Large intestine (tissue), 3 donors: Measurements from ENCODE around the gene EIF4G3. TPM values are rescaled to one million over a fixed set of nuclear protein-coding genes. Genes with fewer than 3 reads are reported as not detected.

Experiments
- DNase-seq, 2 donors: peaks; one replicate each; pipeline versions ENCODE4 v3.0.0 to v3.0.0-alpha.2; 2013
- H3K27ac ChIP-seq: one replicate; pipeline ENCODE4 v1.5.1; 2013; ENCODE audit warnings: low read length
- H3K27me3 ChIP-seq: 2 replicates; pipeline ENCODE4 v1.6.1; 2013; ENCODE audit warnings: low read length; ENCODE audit not compliant: control insufficient read depth, insufficient read depth
- H3K36me3 ChIP-seq: 2 replicates; pipeline ENCODE4 v1.6.1; 2013; ENCODE audit warnings: low read length; ENCODE audit not compliant: control insufficient read depth, insufficient read depth
- H3K4me1 ChIP-seq: one replicate; pipeline ENCODE4 v1.6.1; 2013; ENCODE audit warnings: low read length; ENCODE audit not compliant: control insufficient read depth, insufficient read depth
- H3K4me3 ChIP-seq: one replicate; pipeline ENCODE4 v1.5.1; 2013; ENCODE audit warnings: low read length
- H3K9me3 ChIP-seq: one replicate; pipeline ENCODE4 v1.6.1; 2013; ENCODE audit warnings: mild to moderate bottlenecking, low read depth, low read length, moderate library complexity; ENCODE audit not compliant: control insufficient read depth
- WGBS: methylation state at CpG from one replicate; pipeline ENCODE4 v1.1.5; 2013; ENCODE audit warnings: low lambda C conversion rate; ENCODE audit not compliant: insufficient coverage; 5-methylcytosine and 5-hydroxymethylcytosine counted together
- polyA plus RNA-seq: library from polyadenylated mRNA; unstranded; fragments of 120-200 nt; gene quantifications from one replicate; pipeline ENCODE4 v1.2.1, GENCODE V29; 2013

Gene EIF4G3
- polyA plus RNA-seq, 1 donor, result 37.8 TPM

- H3K9me3 ChIP-seq, result peaks cover 5% of the 10 kb centered on the region
- H3K36me3 ChIP-seq, result no peaks in the 10 kb centered on the region
- no peaks in the 10 kb centered on the region for H3K27me3 ChIP-seq
- H3K4me3 ChIP-seq, result no peak overlapping the region
- H3K4me1 ChIP-seq, result peaks cover 4% of the 10 kb centered on the region
- DNase-seq, result no peak
- no CpG with 5 or more reads among the region's 4 CpGs for WGBS
- no peak overlapping the region for H3K27ac ChIP-seq
Observed at GRCh38 chr1:21021311-21021710, 155.4 kb downstream of the EIF4G3 start.

GRCh38 chr1:21020151-21020550, 156.5 kb downstream of the EIF4G3 start:
- H3K4me1 ChIP-seq, result peaks cover 4% of the 10 kb centered on the region
- no CpG with 5 or more reads among the region's 3 CpGs for WGBS
- no peak overlapping the region for H3K27ac ChIP-seq

GRCh38 chr1:21018673-21019072, 158.0 kb downstream of the EIF4G3 start:
- Histone ChIP-seq H3K9me3 (peaks cover 5% of the 10 kb centered on the region), H3K27me3 (no peaks in the 10 kb centered on the region), H3K36me3 (no peaks in the 10 kb centered on the region), H3K4me3 (no peak overlapping the region), H3K27ac (no peak overlapping the region), H3K4me1 (peaks cover 4% of the 10 kb centered on the region)
- no peak for DNase-seq

More at GRCh38 chr1:21020151-21020550, 156.5 kb downstream of the EIF4G3 start:
- H3K9me3 ChIP-seq, result peaks cover 5% of the 10 kb centered on the region
- H3K4me3 ChIP-seq, result no peak overlapping the region
- no peak for DNase-seq
- no peaks in the 10 kb centered on the region for H3K27me3 ChIP-seq
- no peaks in the 10 kb centered on the region for H3K36me3 ChIP-seq

GRCh38 chr1:21013510-21013909, 163.2 kb downstream of the EIF4G3 start:
- Histone ChIP-seq H3K4me1 (peaks cover 4% of the 10 kb centered on the region), H3K27ac (no peak overlapping the region), H3K9me3 (no peaks in the 10 kb centered on the region), H3K36me3 (no peaks in the 10 kb centered on the region), H3K27me3 (no peaks in the 10 kb centered on the region), H3K4me3 (no peak overlapping the region)
- WGBS, result no CpG with 5 or more reads among the region's 3 CpGs
- DNase-seq, result peak in 1 of 2 donors; percentile 24

GRCh38 chr1:21012937-21013336, 163.8 kb downstream of the EIF4G3 start:
- H3K27ac ChIP-seq, result no peak overlapping the region
- no peaks in the 10 kb centered on the region for H3K36me3 ChIP-seq
- H3K4me1 ChIP-seq, result peaks cover 4% of the 10 kb centered on the region
- 72% methylated on average over 3 of the region's 5 CpGs for WGBS
- no peaks in the 10 kb centered on the region for H3K27me3 ChIP-seq
- peak in 1 of 2 donors; percentile 30 for DNase-seq
- no peaks in the 10 kb centered on the region for H3K9me3 ChIP-seq
- no peak overlapping the region for H3K4me3 ChIP-seq

- Histone ChIP-seq H3K27me3 (no peaks in the 10 kb centered on the region), H3K4me1 (no peaks in the 10 kb centered on the region), H3K36me3 (no peaks in the 10 kb centered on the region), H3K9me3 (no peaks in the 10 kb centered on the region), H3K27ac (no peak overlapping the region), H3K4me3 (no peak overlapping the region)
- 100% methylated on average over 1 of the region's 1 CpG for WGBS
- DNase-seq, result no peak
Observed at GRCh38 chr1:21007876-21008275, 168.8 kb downstream of the EIF4G3 start.

- Histone ChIP-seq H3K4me3 (no peak overlapping the region), H3K9me3 (no peaks in the 10 kb centered on the region), H3K27ac (no peak overlapping the region), H3K27me3 (no peaks in the 10 kb centered on the region), H3K4me1 (no peaks in the 10 kb centered on the region), H3K36me3 (no peaks in the 10 kb centered on the region)
- 100% methylated on average over 1 of the region's 4 CpGs for WGBS
- no peak for DNase-seq
Observed at GRCh38 chr1:21005466-21006239, 171.0 kb downstream of the EIF4G3 start.

GRCh38 chr1:21003281-21004045, 173.2 kb downstream of the EIF4G3 start:
- no peaks in the 10 kb centered on the region for H3K36me3 ChIP-seq
- H3K27ac ChIP-seq, result no peak overlapping the region
- H3K9me3 ChIP-seq, result no peaks in the 10 kb centered on the region
- no peak overlapping the region for H3K4me3 ChIP-seq
- H3K27me3 ChIP-seq, result no peaks in the 10 kb centered on the region
- WGBS, result no CpG with 5 or more reads among the region's 3 CpGs
- no peaks in the 10 kb centered on the region for H3K4me1 ChIP-seq
- no peak for DNase-seq

GRCh38 chr1:21001042-21001441, 175.7 kb downstream of the EIF4G3 start:
- Histone ChIP-seq H3K27ac (no peak overlapping the region), H3K4me3 (no peak overlapping the region), H3K9me3 (no peaks in the 10 kb centered on the region), H3K36me3 (no peaks in the 10 kb centered on the region), H3K4me1 (no peaks in the 10 kb centered on the region), H3K27me3 (no peaks in the 10 kb centered on the region)
- WGBS, result no CpG with 5 or more reads among the region's 2 CpGs
- no peak for DNase-seq

GRCh38 chr1:21000245-21000594, 176.5 kb downstream of the EIF4G3 start:
- DNase-seq, result no peak
- Histone ChIP-seq H3K27ac (no peak overlapping the region), H3K9me3 (no peaks in the 10 kb centered on the region), H3K36me3 (no peaks in the 10 kb centered on the region), H3K4me3 (no peak overlapping the region), H3K4me1 (no peaks in the 10 kb centered on the region), H3K27me3 (no peaks in the 10 kb centered on the region)
- WGBS, result 100% methylated on average over 1 of the region's 2 CpGs
